ENCODE data around the gene SUN1. TPM values are rescaled to one million over a fixed set of nuclear protein-coding genes. Genes with fewer than 3 reads are reported as not detected.
"Not testable (repeated sequence)": the region's sequence is repeated elsewhere in the genome, so short reads cannot be mapped to it uniquely, and the experiment has no call there.

SUN1 gene
- total RNA-seq, 2 experiments from 2014 or later = 104 to 108 TPM

- POLR2A ChIA-PET = no interaction called here
- Histone ChIP-seq H3K4me3 (ENCODE audit: low read length) (no peak overlapping the region), H3K4me1 (ENCODE audit: insufficient read depth, low read length) (no peaks in the 10 kb centered on the region), H3K27me3 (ENCODE audit: control insufficient read depth in 1 of 2, insufficient read depth in 2 of 2, low read length in 2 of 2) (no peaks in the 10 kb centered on the region), H3K36me3 (ENCODE audit: insufficient read depth, low read length) (peaks cover 66% of the 10 kb centered on the region), H3K27ac (ENCODE audit: low read depth in 1 of 2, low read length in 2 of 2) (no peak overlapping the region), H3K9me3 (ENCODE audit: control insufficient read depth in 1 of 2, insufficient read depth in 1 of 2, low read length in 2 of 2) (peaks cover 0 to 12% of the 10 kb centered on the region in 2 experiments)
- H3K4me1 Mint-ChIP-seq (ENCODE audit: low read depth) = no peaks in the 10 kb centered on the region
- intact Hi-C loops (cut with DNase I, micrococcal nuclease) = no loop called here
- no peak for DNase-seq
- ATAC-seq (ENCODE audit: poor library complexity) = no peak
- no peaks in the 10 kb centered on the region for H3K27me3 Mint-ChIP-seq
- H3K36me3 Mint-ChIP-seq (ENCODE audit: low read depth) = peaks cover 78% of the 10 kb centered on the region
- CTCF ChIA-PET = no interaction called here
- no peak overlapping the region for H3K4me3 Mint-ChIP-seq
- H3K27ac Mint-ChIP-seq = no peak overlapping the region
- no peak for TF ChIP-seq CTCF (IDR thresholded peaks at IDR 0.05)
- H3K9me3 Mint-ChIP-seq = no peaks in the 10 kb centered on the region
These were observed 12.8 kb downstream of the SUN1 start for GRCh38 chr7:845091-845490.

GRCh38 chr7:845731-846130, 13.5 kb downstream of the SUN1 start:
- Mint-ChIP-seq H3K9me3 (no peaks in the 10 kb centered on the region), H3K36me3 (ENCODE audit: low read depth) (peaks cover 80% of the 10 kb centered on the region), H3K4me3 (no peak overlapping the region), H3K27ac (no peak overlapping the region), H3K27me3 (no peaks in the 10 kb centered on the region), H3K4me1 (ENCODE audit: low read depth) (no peaks in the 10 kb centered on the region)
- peaks cover 64% of the 10 kb centered on the region for H3K36me3 ChIP-seq (ENCODE audit: insufficient read depth, low read length)
- POLR2A ChIA-PET = no interaction called here
- H3K9me3 ChIP-seq (ENCODE audit: control insufficient read depth in 1 of 2, insufficient read depth in 1 of 2, low read length in 2 of 2) = peaks cover 0 to 12% of the 10 kb centered on the region in 2 experiments
- no peak for TF ChIP-seq CTCF (IDR thresholded peaks at IDR 0.05)
- no peaks in the 10 kb centered on the region for H3K4me1 ChIP-seq (ENCODE audit: insufficient read depth, low read length)
- H3K27ac ChIP-seq (ENCODE audit: low read depth in 1 of 2, low read length in 2 of 2) = no peak overlapping the region
- no peak for ATAC-seq (ENCODE audit: poor library complexity)
- CTCF ChIA-PET = no interaction called here
- no peaks in the 10 kb centered on the region for H3K27me3 ChIP-seq (ENCODE audit: control insufficient read depth in 1 of 2, insufficient read depth in 2 of 2, low read length in 2 of 2)
- DNase-seq = no peak
- intact Hi-C loops (cut with DNase I, micrococcal nuclease) = no loop called here
- no peak overlapping the region for H3K4me3 ChIP-seq (ENCODE audit: low read length)

- CTCF ChIA-PET; intact Hi-C loops (cut with DNase I, micrococcal nuclease): not testable (repeated sequence)
- H3K36me3 Mint-ChIP-seq (ENCODE audit: low read depth) = peaks cover 84% of the 10 kb centered on the region
These were observed 14.8 kb downstream of the SUN1 start for GRCh38 chr7:846958-847650.

GRCh38 chr7:847728-848127, 15.5 kb downstream of the SUN1 start:
- H3K27me3 ChIP-seq (ENCODE audit: control insufficient read depth in 1 of 2, insufficient read depth in 2 of 2, low read length in 2 of 2); POLR2A ChIA-PET: not testable (repeated sequence)

More at GRCh38 chr7:846958-847650, 14.8 kb downstream of the SUN1 start:
- H3K27me3 ChIP-seq (ENCODE audit: control insufficient read depth in 1 of 2, insufficient read depth in 2 of 2, low read length in 2 of 2); DNase-seq; H3K4me1 Mint-ChIP-seq (ENCODE audit: low read depth); H3K4me1 ChIP-seq (ENCODE audit: insufficient read depth, low read length); H3K27me3 Mint-ChIP-seq; H3K9me3 Mint-ChIP-seq; H3K4me3 ChIP-seq (ENCODE audit: low read length); H3K27ac ChIP-seq (ENCODE audit: low read depth in 1 of 2, low read length in 2 of 2); H3K4me3 Mint-ChIP-seq; H3K27ac Mint-ChIP-seq; ATAC-seq (ENCODE audit: poor library complexity): not testable (repeated sequence)
- POLR2A ChIA-PET = interaction anchor here (0.9 kb wide), 1 partner anchor 31 kb away, joined by 3 read pairs; no protein-coding TSS in a partner anchor
- H3K36me3 ChIP-seq (ENCODE audit: insufficient read depth, low read length) = peaks cover 71% of the 10 kb centered on the region
- peaks cover 0 to 12% of the 10 kb centered on the region in 2 experiments for H3K9me3 ChIP-seq (ENCODE audit: control insufficient read depth in 1 of 2, insufficient read depth in 1 of 2, low read length in 2 of 2)

More at GRCh38 chr7:847728-848127, 15.5 kb downstream of the SUN1 start:
- H3K27ac Mint-ChIP-seq; H3K4me3 Mint-ChIP-seq; H3K9me3 Mint-ChIP-seq; ATAC-seq (ENCODE audit: poor library complexity); DNase-seq; H3K27me3 Mint-ChIP-seq; H3K27ac ChIP-seq (ENCODE audit: low read depth in 1 of 2, low read length in 2 of 2); H3K4me3 ChIP-seq (ENCODE audit: low read length); H3K4me1 Mint-ChIP-seq (ENCODE audit: low read depth); intact Hi-C loops (cut with DNase I, micrococcal nuclease); H3K4me1 ChIP-seq (ENCODE audit: insufficient read depth, low read length): not testable (repeated sequence)
- CTCF ChIA-PET = interaction anchor here (0.9 kb wide), 1 partner anchor 26 kb away, joined by 3 read pairs; no protein-coding TSS in a partner anchor
- peaks cover 84% of the 10 kb centered on the region for H3K36me3 Mint-ChIP-seq (ENCODE audit: low read depth)
- Histone ChIP-seq H3K9me3 (ENCODE audit: control insufficient read depth in 1 of 2, insufficient read depth in 1 of 2, low read length in 2 of 2) (peaks cover 0 to 12% of the 10 kb centered on the region in 2 experiments), H3K36me3 (ENCODE audit: insufficient read depth, low read length) (peaks cover 72% of the 10 kb centered on the region)
